Measurements from ENCODE around the gene MACROD2. TPM values are rescaled to one million over a fixed set of nuclear protein-coding genes. Genes with fewer than 3 reads are reported as not detected.

The MACROD2 gene
- total RNA-seq, 6 experiments from 2014 or later = 0.05 to 0.57 (median 0.11) TPM; not detected in 1

GRCh38 chr20:16072220-16072619, 2076.9 kb downstream of the MACROD2 start:
- Mint-ChIP-seq H3K9me3 (peaks cover 42% of the 10 kb centered on the region), H3K36me3 (ENCODE audit: low read depth) (peaks cover 10% of the 10 kb centered on the region; the same call in 1 of the 2 replicates)

GRCh38 chr20:16078172-16078898, 2083.0 kb downstream of the MACROD2 start:
- Mint-ChIP-seq H3K27me3 (ENCODE audit: insufficient read depth) (no peaks in the 10 kb centered on the region), H3K9me3 (peaks cover 40% of the 10 kb centered on the region), H3K4me3 (no peak overlapping the region), H3K36me3 (ENCODE audit: low read depth) (peaks cover 10% of the 10 kb centered on the region; the same call in 1 of the 2 replicates), H3K27ac (no peak overlapping the region), H3K4me1 (ENCODE audit: low read depth) (no peaks in the 10 kb centered on the region)
- DNase-seq = no peak
- TF ChIP-seq CTCF (IDR thresholded peaks at IDR 0.05) = no peak

More at GRCh38 chr20:16072220-16072619, 2076.9 kb downstream of the MACROD2 start:
- no peaks in the 10 kb centered on the region for H3K27me3 Mint-ChIP-seq (ENCODE audit: insufficient read depth)
- H3K4me1 Mint-ChIP-seq (ENCODE audit: low read depth) = no peaks in the 10 kb centered on the region
- H3K27ac Mint-ChIP-seq = no peak overlapping the region
- no peak overlapping the region for H3K4me3 Mint-ChIP-seq
- TF ChIP-seq CTCF (IDR thresholded peaks at IDR 0.05) = no peak
- no peak for DNase-seq

GRCh38 chr20:16081421-16081820, 2086.1 kb downstream of the MACROD2 start:
- no peak for DNase-seq
- Mint-ChIP-seq H3K27me3 (ENCODE audit: insufficient read depth) (no peaks in the 10 kb centered on the region), H3K36me3 (ENCODE audit: low read depth) (peaks cover under 1% of the 10 kb centered on the region; the same call in 1 of the 2 replicates), H3K27ac (no peak overlapping the region), H3K4me3 (no peak overlapping the region), H3K9me3 (peaks cover 45% of the 10 kb centered on the region), H3K4me1 (ENCODE audit: low read depth) (no peaks in the 10 kb centered on the region)
- TF ChIP-seq CTCF (IDR thresholded peaks at IDR 0.05) = no peak

- H3K27ac Mint-ChIP-seq = no peak overlapping the region
- no peaks in the 10 kb centered on the region for H3K27me3 Mint-ChIP-seq (ENCODE audit: insufficient read depth)
- TF ChIP-seq CTCF (IDR thresholded peaks at IDR 0.05) = no peak
- peaks cover 47% of the 10 kb centered on the region for H3K9me3 Mint-ChIP-seq
- no peaks in the 10 kb centered on the region for H3K4me1 Mint-ChIP-seq (ENCODE audit: low read depth)
- no peak for DNase-seq
- H3K36me3 Mint-ChIP-seq (ENCODE audit: low read depth) = no peaks in the 10 kb centered on the region
- H3K4me3 Mint-ChIP-seq = no peak overlapping the region
These were observed 2086.8 kb downstream of the MACROD2 start for GRCh38 chr20:16082051-16082550.

DNA sequence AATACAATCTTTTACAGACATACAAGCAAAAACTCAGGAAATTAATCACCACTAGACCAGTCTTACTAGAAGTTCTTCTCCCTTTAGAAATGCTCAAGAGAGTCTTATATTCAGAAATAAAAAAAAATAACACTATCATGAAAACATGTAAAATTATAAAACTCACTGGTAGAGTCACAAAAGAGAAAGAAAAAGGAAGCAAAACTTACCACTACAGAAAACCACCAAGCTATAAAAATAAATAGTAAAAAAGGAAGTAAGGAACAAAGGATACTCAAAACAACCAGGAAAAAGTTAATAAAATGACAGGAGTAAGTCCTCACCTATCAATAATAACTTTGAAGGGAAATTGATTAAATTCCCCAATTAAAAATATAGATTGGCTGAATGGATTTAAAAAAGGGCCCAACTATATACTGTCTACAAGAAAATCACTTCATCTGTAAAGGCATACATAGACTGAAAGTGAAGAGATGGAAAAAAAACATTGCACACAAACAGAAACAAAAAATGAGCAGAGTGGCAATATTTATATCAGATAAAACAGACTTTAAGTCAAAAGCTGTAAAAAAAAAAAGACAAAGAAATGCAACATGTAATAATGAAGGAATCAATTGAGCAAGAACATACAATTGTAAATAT, 2088.4 kb downstream of the MACROD2 start:
- no peaks in the 10 kb centered on the region for H3K27me3 Mint-ChIP-seq (ENCODE audit: insufficient read depth)
- no peak for DNase-seq
- H3K27ac Mint-ChIP-seq = no peak overlapping the region
- H3K4me3 Mint-ChIP-seq = no peak overlapping the region
- H3K9me3 Mint-ChIP-seq = peaks cover 50% of the 10 kb centered on the region
- H3K4me1 Mint-ChIP-seq (ENCODE audit: low read depth) = no peaks in the 10 kb centered on the region
- H3K36me3 Mint-ChIP-seq (ENCODE audit: low read depth) = no peaks in the 10 kb centered on the region
- TF ChIP-seq CTCF (IDR thresholded peaks at IDR 0.05) = no peak
